HL-60 (cell line): ENCODE data around the gene DVL1.
A peak's percentile ranks its signal among the peaks of the same experiment; 100 is the strongest.

Experiments used
- DNase-seq, 2 experiments: peaks; one replicate each; pipeline ENCODE4 v3.0.0-alpha.2; 2010 to 2020; ENCODE audit warnings: low read depth in 1 of 2, low spot score in 1 of 2
- H3K27ac ChIP-seq: fragments of 250-450 bp; sonication (Bioruptor Pico); replicated peaks from 2 replicates; pipeline ENCODE4 v1.5.1; 2020; ENCODE audit warnings: mild to moderate bottlenecking, moderate library complexity
- H3K27me3 ChIP-seq: fragments of 250-450 bp; sonication (Bioruptor Pico); 2 replicates; pipeline ENCODE4 v1.5.1; 2021; ENCODE audit warnings: mild to moderate bottlenecking, moderate library complexity; ENCODE audit not compliant: insufficient read depth, poor library complexity, severe bottlenecking
- H3K4me3 ChIP-seq: replicated peaks from 2 replicates; pipeline ENCODE4 v1.5.1; 2011; ENCODE audit warnings: mild to moderate bottlenecking, control low read depth, low read length; ENCODE audit not compliant: insufficient read depth
- GABPA ChIP-seq: IDR thresholded peaks from 2 replicates; pipeline ENCODE4 v1.6.1; 2012; ENCODE audit warnings: low read depth
- POLR2AphosphoS5 ChIP-seq: IDR thresholded peaks from 2 replicates; pipeline ENCODE4 v1.6.1; 2012; ENCODE audit warnings: low read depth
- REST ChIP-seq: IDR thresholded peaks from 2 replicates; pipeline ENCODE4 v1.6.1; 2012; ENCODE audit warnings: low read depth; ENCODE audit not compliant: insufficient replicate concordance
- SPI1 ChIP-seq: IDR thresholded peaks from 2 replicates; pipeline ENCODE4 v1.6.1; 2012; ENCODE audit warnings: low read depth, mild to moderate bottlenecking, borderline replicate concordance
- TF ChIP-seq, protein P1 (sequence below): IDR thresholded peaks from one replicate; pipeline ENCODE4 v1.5.1; 2011; ENCODE audit warnings: low read length, control low read depth, inconsistent platforms; ENCODE audit not compliant: insufficient read depth

The DVL1 gene

DNA sequence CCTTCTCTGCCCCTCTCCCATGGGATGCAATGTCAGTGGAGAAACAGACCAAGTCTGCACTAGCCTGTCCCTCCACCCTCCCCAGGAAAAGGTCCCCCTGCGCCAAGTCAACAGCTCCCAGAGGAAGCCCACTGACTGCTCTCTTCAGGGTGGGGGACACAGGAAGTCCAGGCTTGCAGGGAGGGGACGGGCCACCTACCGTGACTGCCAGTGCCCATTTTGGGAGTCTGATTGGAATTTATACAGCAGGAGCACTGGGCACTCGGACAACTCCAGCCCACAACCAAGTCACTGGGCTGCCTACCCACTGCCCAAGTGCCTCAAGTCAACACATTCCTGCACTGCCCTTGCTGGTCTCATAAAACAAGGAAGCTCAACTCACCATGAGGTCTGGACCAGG is 43.8 kb upstream of the DVL1 start:
- Histone ChIP-seq H3K27me3 (no peaks in the 10 kb centered on the region), H3K27ac (no peak overlapping the region), H3K4me3 (no peak overlapping the region)
- no peak for DNase-seq
- no peak for TF ChIP-seq POLR2AphosphoS5
- no peak for TF ChIP-seq REST
- TF ChIP-seq SPI1, result no peak
- no peak for TF ChIP-seq GABPA
- TF ChIP-seq, protein P1, sequence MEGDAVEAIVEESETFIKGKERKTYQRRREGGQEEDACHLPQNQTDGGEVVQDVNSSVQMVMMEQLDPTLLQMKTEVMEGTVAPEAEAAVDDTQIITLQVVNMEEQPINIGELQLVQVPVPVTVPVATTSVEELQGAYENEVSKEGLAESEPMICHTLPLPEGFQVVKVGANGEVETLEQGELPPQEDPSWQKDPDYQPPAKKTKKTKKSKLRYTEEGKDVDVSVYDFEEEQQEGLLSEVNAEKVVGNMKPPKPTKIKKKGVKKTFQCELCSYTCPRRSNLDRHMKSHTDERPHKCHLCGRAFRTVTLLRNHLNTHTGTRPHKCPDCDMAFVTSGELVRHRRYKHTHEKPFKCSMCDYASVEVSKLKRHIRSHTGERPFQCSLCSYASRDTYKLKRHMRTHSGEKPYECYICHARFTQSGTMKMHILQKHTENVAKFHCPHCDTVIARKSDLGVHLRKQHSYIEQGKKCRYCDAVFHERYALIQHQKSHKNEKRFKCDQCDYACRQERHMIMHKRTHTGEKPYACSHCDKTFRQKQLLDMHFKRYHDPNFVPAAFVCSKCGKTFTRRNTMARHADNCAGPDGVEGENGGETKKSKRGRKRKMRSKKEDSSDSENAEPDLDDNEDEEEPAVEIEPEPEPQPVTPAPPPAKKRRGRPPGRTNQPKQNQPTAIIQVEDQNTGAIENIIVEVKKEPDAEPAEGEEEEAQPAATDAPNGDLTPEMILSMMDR, result no peak

- no peak for DNase-seq
- no peak overlapping the region for H3K27ac ChIP-seq
- no peaks in the 10 kb centered on the region for H3K27me3 ChIP-seq
- no peak for TF ChIP-seq GABPA
- TF ChIP-seq SPI1, result peak; percentile 7; the same call in 1 of the 2 replicates
- no peak for TF ChIP-seq POLR2AphosphoS5
- TF ChIP-seq REST, result no peak
- no peak overlapping the region for H3K4me3 ChIP-seq
These were observed 42.0 kb upstream of the DVL1 start for GRCh38 chr1:1391225-1391624.

DNA sequence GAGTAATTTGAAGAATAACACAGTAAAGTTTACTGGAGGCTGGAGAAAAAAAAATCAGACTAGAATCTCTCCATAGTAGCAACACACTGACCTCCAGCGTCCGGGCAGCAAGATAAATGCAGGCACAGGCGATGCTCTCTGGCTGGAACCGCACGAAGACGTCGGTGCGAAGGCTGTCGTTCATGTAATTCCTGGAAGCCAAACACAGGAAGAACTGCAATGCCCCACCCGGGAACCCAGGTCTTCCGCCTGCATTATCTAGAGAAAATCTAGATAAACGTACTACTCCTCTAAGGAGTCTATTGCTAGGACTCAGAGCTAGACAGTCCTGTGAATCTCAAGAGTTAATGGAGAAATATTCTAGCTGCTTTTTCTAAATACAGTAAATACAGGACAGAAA is 41.5 kb upstream of the DVL1 start:
- H3K27ac ChIP-seq, result no peak overlapping the region; the same call in 1 of the 2 replicates
- H3K27me3 ChIP-seq, result no peaks in the 10 kb centered on the region
- DNase-seq, result no peak
- H3K4me3 ChIP-seq, result no peak overlapping the region
- no peak for TF ChIP-seq REST
- no peak for TF ChIP-seq POLR2AphosphoS5
- TF ChIP-seq SPI1, result no peak
- TF ChIP-seq, protein P1, result no peak
- TF ChIP-seq GABPA, result no peak

GRCh38 chr1:1388078-1388472 is 38.9 kb upstream of the DVL1 start:
- H3K4me3 ChIP-seq, result no peak overlapping the region
- TF ChIP-seq POLR2AphosphoS5, result no peak
- no peak for TF ChIP-seq SPI1
- TF ChIP-seq REST, result no peak
- no peak for TF ChIP-seq GABPA
- no peaks in the 10 kb centered on the region for H3K27me3 ChIP-seq

More at GRCh38 chr1:1388078-1388472, 38.9 kb upstream of the DVL1 start:
- DNase-seq, result no peak
- no peak overlapping the region for H3K27ac ChIP-seq
